ENCODE data around the gene CADM1. TPM values are rescaled to one million over a fixed set of nuclear protein-coding genes. Genes with fewer than 3 reads are reported as not detected.

The CADM1 gene
- total RNA-seq, 1 experiment from 2014 or later: 0.79 TPM

- ATAC-seq (no peak), DNase-seq (ENCODE audit: low read depth, low spot score) (no peak)
- no peaks in the 10 kb centered on the region for H3K79me2 ChIP-seq (ENCODE audit: insufficient read depth, low read length)
- no peak overlapping the region for H3K4me2 ChIP-seq (ENCODE audit: low read length)
- H4K20me1 ChIP-seq (ENCODE audit: insufficient read depth): no peaks in the 10 kb centered on the region
- H3K9me2 ChIP-seq (ENCODE audit: insufficient read depth): no peaks in the 10 kb centered on the region
- H3K36me3 ChIP-seq (ENCODE audit: control insufficient read depth in 1 of 2, insufficient read depth in 2 of 2, low read length in 2 of 2): no peaks in the 10 kb centered on the region
- no peak for TF ChIP-seq SP1 (IDR thresholded peaks at IDR 0.05; ENCODE audit: low read depth)
- no peak for TF ChIP-seq EZH2phosphoT487 (IDR thresholded peaks at IDR 0.05; ENCODE audit: borderline replicate concordance)
- no peak for TF ChIP-seq REST (IDR thresholded peaks at IDR 0.05; ENCODE audit: low read depth)
- TF ChIP-seq EZH2 (IDR thresholded peaks at IDR 0.05): no peak
- no peak for TF ChIP-seq ZBTB33 (IDR thresholded peaks at IDR 0.05; ENCODE audit: extremely low read depth, insufficient replicate concordance, low read length)
- TF ChIP-seq FOSL1 (IDR thresholded peaks at IDR 0.05; ENCODE audit: low read depth): no peak
- no peak for TF ChIP-seq RAD21 (IDR thresholded peaks at IDR 0.05; ENCODE audit: low read depth)
- TF ChIP-seq ZNF274 (IDR thresholded peaks at IDR 0.05; ENCODE audit: low read depth, low read length): no peak
- TF ChIP-seq CEBPB (IDR thresholded peaks at IDR 0.05; ENCODE audit: low read depth): no peak
- TF ChIP-seq SRF (IDR thresholded peaks at IDR 0.05; ENCODE audit: low read depth): no peak
- no peak for TF ChIP-seq ELF1 (IDR thresholded peaks at IDR 0.05; ENCODE audit: borderline replicate concordance, low read depth)
- no peak for TF ChIP-seq ZFX (IDR thresholded peaks at IDR 0.05)
- no peak for TF ChIP-seq SIN3A (IDR thresholded peaks at IDR 0.05; ENCODE audit: low read depth)
- TF ChIP-seq ATF3 (IDR thresholded peaks at IDR 0.05): no peak
- no peak for TF ChIP-seq CBX3 (IDR thresholded peaks at IDR 0.05; ENCODE audit: low read depth)
- TF ChIP-seq POLR2A (IDR thresholded peaks at IDR 0.05; ENCODE audit: borderline replicate concordance, extremely low read depth, insufficient read depth, insufficient read length): no peak
- POLR2A ChIA-PET: no interaction called here
- RAD21 ChIA-PET (ENCODE audit: low non-redundant PET in 1 of 2, low total read pairs in 2 of 2, uncharacterized antibody in 2 of 2, unreplicated experiment in 2 of 2): no interaction called here
- no peak overlapping the region for H3K4me3 ChIP-seq (replicated peaks in 1 of 2; ENCODE audit: low read depth in 1 of 2, low read length in 2 of 2)
- peaks cover 3 to 10% of the 10 kb centered on the region in 2 experiments; a peak in 2 of 4 replicates for H3K9me3 ChIP-seq (ENCODE audit: control insufficient read depth in 1 of 2, insufficient read depth in 1 of 2, low read depth in 1 of 2, low read length in 2 of 2)
- CTCF ChIA-PET: no interaction called here
- no peaks in the 10 kb centered on the region for H3K27me3 ChIP-seq (ENCODE audit: insufficient read depth, low read length)
- H3K4me1 ChIP-seq (ENCODE audit: control insufficient read depth in 1 of 2, insufficient read depth in 2 of 2, low read length in 2 of 2): no peaks in the 10 kb centered on the region
- H2AFZ ChIP-seq (ENCODE audit: low read depth, low read length, poor library complexity, severe bottlenecking): no peak overlapping the region
- no peak overlapping the region for H3K27ac ChIP-seq (ENCODE audit: low read depth, low read length)
- BruUV-seq (replicated peaks): no TSS peak
- intact Hi-C loops (cut with micrococcal nuclease): no loop called here
- no peak overlapping the region for H3K9ac ChIP-seq (ENCODE audit: low read length)
Measured at GRCh38 chr11:115398333-115399080, 105.7 kb downstream of the CADM1 start.

Data from HCT116 (cell line).